ENCODE results near the gene ERP27. TPM values are rescaled to one million over a fixed set of nuclear protein-coding genes. Genes with fewer than 3 reads are reported as not detected.

ERP27 gene
- total and polyA plus RNA-seq, 2 of the 8 experiments (the other 6 are each of a cell fraction or from before 2014, with no cell fraction given) = not detected

- Histone ChIP-seq H3K36me3 (ENCODE audit: control insufficient read depth in 2 of 4, insufficient read depth in 4 of 4, low read length in 3 of 4) (no peaks in the 10 kb centered on the region), H3K23ac (ENCODE audit: insufficient read length) (no peak overlapping the region), H3K9ac (replicated peaks in 1 of 4; ENCODE audit: extremely low read depth in 1 of 4, low read depth in 3 of 4, low read length in 3 of 4) (no peak overlapping the region), H3K27me3 (replicated peaks in 1 of 4; ENCODE audit: control insufficient read depth in 3 of 4, extremely low read depth in 1 of 4, insufficient read depth in 3 of 4, low read length in 3 of 4) (no peaks in the 10 kb centered on the region), H4K8ac (ENCODE audit: extremely low read depth, insufficient read depth, low read length) (no peak overlapping the region), H2BK5ac (ENCODE audit: low read depth, low read length) (no peak overlapping the region), H3K79me2 (ENCODE audit: control insufficient read depth in 1 of 2, insufficient read depth in 2 of 2, low read length in 2 of 2) (no peaks in the 10 kb centered on the region), H3K27ac (ENCODE audit: low read depth, low read length) (no peak overlapping the region), H4K5ac (ENCODE audit: insufficient read length, low read depth, low read length) (no peak overlapping the region), H3K4me1 (replicated peaks in 1 of 4; ENCODE audit: control insufficient read depth in 3 of 4, insufficient read depth in 4 of 4, low read length in 3 of 4) (peaks cover 0 to 4% (median 0%) of the 10 kb centered on the region in 4 experiments; a peak in 1 of 7 replicates), H2BK12ac (ENCODE audit: low read depth, low read length) (no peak overlapping the region), H3K18ac (ENCODE audit: extremely low read depth, low read length) (no peak overlapping the region), H3K14ac (ENCODE audit: insufficient read length) (no peak overlapping the region), H3K79me1 (ENCODE audit: low read depth, low read length) (no peaks in the 10 kb centered on the region), H2BK120ac (replicated peaks; ENCODE audit: low read depth, low read length) (no peak overlapping the region), H2AFZ (ENCODE audit: low read length) (no peak overlapping the region), H3K4me3 (ENCODE audit: extremely low read depth in 1 of 4, insufficient read depth in 2 of 4, low read depth in 3 of 4, low read length in 4 of 4) (no peak overlapping the region), H3K9me3 (ENCODE audit: insufficient read depth in 2 of 2, low read depth in 1 of 2, low read length in 1 of 2) (no peaks in the 10 kb centered on the region), H3K4me2 (ENCODE audit: insufficient read depth in 1 of 2, low read depth in 2 of 2, low read length in 2 of 2) (no peak overlapping the region), H2AK5ac (ENCODE audit: low read depth, low read length) (no peak overlapping the region), H3K4ac (replicated peaks; ENCODE audit: insufficient read length, low read depth, low read length) (no peak overlapping the region), H4K20me1 (replicated peaks in 1 of 2; ENCODE audit: control insufficient read depth in 1 of 2, insufficient read depth in 2 of 2, low read length in 2 of 2) (no peaks in the 10 kb centered on the region), H3K56ac (replicated peaks; ENCODE audit: insufficient read length, low read depth, low read length) (no peak overlapping the region), H4K91ac (replicated peaks; ENCODE audit: insufficient read length, low read length) (no peak overlapping the region), H3K23me2 (ENCODE audit: low read depth, low read length) (no peaks in the 10 kb centered on the region; the same call in 1 of the 2 replicates), H2BK20ac (ENCODE audit: low read length) (no peak overlapping the region), H2BK15ac (ENCODE audit: low read length) (no peak overlapping the region)
- WGBS, 2 experiments (ENCODE audit: extremely low coverage in 1 of 2, insufficient coverage in 1 of 2, insufficient read length in 1 of 2, insufficient replicate concordance in 2 of 2, low coverage in 1 of 2, low lambda C conversion rate in 2 of 2, missing lambda C conversion rate in 1 of 2) = 93% methylated on average over 5 of the region's 5 CpGs; no CpG with 5 or more reads in 1 of the 2 experiments
- no peak for TF ChIP-seq ASH2L (IDR thresholded peaks at IDR 0.05; ENCODE audit: low read length)
- DNase-seq (ENCODE audit: low read depth in 1 of 2, low spot score in 2 of 2) (no peak), FAIRE-seq (no peak)
- POLR2A ChIA-PET (ENCODE audit: partially characterized antibody) = no interaction called here
- CTCF ChIA-PET (ENCODE audit: partially characterized antibody) = interaction anchor here (1.9 kb wide), 1 partner anchor 14 kb away, joined by 9 read pairs; no protein-coding TSS in a partner anchor
Measured at GRCh38 chr12:14949631-14950030, 11.3 kb upstream of the ERP27 start.

All from H1 (cell line).